Stimulated activated CD4-positive, alpha-beta T cell treated with anti-CD3 and anti-CD28 coated beads, Interleukin-2, amount 100 ng/mL, for 4 hours (primary cell): ENCODE results near the gene CASP10.
"Not testable (repeated sequence)": the region's sequence is repeated elsewhere in the genome, so short reads cannot be mapped to it uniquely, and the experiment has no call there.

Experiments used
- DNase-seq: peaks from one replicate; pipeline ENCODE4 v3.0.0-alpha.2; 2020; ENCODE audit warnings: low read depth

Gene CASP10, protein sequence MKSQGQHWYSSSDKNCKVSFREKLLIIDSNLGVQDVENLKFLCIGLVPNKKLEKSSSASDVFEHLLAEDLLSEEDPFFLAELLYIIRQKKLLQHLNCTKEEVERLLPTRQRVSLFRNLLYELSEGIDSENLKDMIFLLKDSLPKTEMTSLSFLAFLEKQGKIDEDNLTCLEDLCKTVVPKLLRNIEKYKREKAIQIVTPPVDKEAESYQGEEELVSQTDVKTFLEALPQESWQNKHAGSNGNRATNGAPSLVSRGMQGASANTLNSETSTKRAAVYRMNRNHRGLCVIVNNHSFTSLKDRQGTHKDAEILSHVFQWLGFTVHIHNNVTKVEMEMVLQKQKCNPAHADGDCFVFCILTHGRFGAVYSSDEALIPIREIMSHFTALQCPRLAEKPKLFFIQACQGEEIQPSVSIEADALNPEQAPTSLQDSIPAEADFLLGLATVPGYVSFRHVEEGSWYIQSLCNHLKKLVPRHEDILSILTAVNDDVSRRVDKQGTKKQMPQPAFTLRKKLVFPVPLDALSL

DNA sequence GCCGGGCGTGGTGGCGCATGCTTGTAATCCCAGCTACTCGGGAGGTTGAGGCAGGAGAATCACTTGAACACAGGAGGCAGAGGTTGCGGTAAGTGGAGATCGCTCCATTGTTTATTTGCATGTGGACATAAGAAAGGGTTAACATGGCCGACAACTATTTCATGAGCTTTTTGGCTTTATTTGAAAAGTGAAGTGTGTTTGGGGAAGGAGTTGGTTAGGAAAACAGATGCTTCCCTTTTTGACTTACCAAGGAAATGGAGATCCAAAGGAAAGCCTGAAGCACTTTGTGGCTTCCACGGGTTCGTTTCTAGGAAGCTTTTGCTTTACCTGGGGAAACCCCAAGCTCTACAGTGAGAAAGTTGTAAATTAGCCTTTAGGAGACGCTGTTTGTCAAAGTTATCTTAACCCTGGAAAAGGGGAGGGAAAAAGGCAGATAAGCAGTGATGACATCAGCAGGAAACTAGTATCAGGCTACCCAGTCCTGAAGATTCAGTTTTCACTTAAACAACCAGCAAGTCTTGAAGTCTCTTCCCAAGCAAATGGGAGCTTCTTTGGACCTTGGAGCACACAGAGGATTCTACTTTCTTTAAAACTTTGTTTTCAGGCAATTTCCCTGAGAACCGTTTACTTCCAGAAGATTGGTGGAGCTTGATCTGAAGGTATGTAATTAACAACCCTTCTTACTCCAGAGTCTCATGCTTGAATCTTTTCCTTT lies at the start of gene CASP10:
TSS of gene CASP10 (plus strand) at position 492 of the 715 bp plus-strand sequence. CDS start 2,637 bp downstream, outside the sequence.
- DNase-seq = peak; percentile 21

DNA sequence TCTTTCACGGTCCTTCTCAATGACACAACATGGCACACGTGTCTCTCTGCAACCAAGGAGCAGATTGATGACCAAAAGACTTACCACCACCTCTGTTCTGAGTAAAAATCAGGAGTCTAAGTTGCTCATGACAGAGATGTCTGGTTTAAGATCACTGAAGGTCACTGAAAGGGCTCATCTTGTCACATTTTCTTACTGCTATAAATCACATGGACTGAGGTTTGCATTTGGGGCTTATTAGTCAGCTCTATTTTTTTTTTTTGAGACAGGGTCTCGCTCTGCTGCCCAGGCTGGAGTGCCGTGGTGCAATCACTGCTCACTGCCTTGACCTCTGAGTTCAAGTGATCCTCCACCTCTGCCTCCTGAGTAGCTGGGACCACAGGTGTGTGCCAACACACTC lies 47.6 kb upstream of the CASP10 start:
- no peak for DNase-seq

DNA sequence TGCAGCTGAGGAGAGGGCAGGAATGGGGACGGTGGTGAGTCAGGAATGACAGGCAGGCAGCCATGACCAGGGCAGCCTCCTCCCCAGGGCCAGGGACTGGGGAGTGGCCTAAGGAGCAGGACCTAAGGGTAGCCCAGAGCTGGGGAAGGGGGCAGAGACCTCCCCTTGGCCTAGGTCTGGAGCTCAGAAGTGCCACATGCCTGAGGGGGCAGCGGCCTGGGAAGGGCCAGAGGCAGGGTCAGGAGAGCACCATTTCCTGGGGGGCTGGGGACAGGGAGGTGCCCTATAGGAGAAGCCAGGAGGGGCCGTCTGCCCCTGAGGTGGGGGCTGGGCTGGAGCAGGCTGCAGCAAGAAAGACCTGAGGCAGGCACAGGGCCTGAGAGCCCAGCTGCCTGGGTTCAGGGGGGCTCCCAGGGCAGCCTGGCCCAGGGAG lies 46.0 kb upstream of the CASP10 start:
- DNase-seq = no peak

DNA sequence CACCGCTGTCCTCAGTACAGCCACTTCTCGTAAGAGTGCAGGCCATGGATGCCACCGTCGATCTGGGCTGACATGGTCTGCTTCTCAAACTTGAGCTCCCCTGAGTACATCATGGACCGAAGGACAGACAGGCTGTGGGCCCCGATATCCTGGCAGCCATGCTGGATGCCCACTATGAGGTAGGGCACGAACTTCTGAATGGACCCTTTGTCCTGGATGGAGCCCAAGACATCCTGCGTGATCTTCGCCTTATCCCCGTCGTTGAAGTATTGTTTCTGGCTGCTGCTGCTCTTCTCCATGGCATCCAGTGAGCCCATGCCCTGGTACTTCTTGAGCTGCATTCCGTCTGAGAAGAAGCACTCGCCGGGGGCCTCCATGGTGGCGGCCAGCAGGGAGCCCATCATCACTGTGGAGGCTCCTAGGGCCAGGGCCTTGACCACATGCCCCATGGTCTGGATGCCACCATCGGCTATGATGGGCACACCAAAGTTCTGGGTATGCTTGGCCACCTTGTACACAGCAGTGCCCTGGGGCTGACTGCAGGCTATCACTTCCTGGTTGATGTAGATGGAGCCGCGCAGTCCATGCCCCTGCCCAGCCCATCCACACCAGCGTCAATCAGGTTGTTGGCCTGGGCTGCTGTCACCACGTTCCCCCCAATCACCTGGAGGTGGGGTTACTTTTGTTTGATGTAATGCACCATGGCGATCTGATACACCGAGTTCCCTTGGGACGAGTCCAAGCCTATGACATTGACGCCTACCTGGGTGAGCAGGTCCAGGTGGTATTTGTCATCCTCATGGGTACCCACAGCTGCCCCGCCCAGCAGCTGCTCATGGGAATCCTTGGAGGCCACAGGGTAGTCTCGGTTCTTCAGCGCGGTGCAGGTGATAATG lies 45.2 kb upstream of the CASP10 start:
- DNase-seq = no peak

DNA sequence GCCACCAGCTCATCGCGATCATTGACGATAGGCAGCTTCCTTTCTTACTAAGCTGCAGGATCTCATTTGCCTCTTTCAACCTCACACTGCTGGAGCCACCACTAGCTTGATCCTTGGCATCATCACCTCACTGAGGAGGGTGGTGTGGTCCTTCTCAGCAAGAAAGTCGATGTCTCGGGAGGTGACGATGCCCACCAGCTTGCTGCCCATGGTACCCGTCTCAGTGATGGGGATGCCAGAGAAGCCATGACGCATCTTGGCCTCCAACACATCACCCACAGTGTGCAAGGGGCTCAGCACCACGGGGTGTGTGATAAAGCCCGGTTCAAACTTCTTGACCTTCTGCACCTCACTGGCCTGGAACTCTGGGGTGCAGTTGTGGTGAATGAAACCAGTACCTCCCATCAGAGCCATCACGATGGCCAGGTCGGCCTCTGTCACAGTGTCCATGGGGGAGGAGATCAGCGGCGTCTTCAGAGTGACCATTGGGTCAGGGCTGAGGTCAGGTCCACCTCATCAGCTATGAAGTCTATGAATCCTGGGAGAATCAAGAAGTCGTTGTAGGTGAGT lies 44.5 kb upstream of the CASP10 start:
- DNase-seq = no peak

DNA sequence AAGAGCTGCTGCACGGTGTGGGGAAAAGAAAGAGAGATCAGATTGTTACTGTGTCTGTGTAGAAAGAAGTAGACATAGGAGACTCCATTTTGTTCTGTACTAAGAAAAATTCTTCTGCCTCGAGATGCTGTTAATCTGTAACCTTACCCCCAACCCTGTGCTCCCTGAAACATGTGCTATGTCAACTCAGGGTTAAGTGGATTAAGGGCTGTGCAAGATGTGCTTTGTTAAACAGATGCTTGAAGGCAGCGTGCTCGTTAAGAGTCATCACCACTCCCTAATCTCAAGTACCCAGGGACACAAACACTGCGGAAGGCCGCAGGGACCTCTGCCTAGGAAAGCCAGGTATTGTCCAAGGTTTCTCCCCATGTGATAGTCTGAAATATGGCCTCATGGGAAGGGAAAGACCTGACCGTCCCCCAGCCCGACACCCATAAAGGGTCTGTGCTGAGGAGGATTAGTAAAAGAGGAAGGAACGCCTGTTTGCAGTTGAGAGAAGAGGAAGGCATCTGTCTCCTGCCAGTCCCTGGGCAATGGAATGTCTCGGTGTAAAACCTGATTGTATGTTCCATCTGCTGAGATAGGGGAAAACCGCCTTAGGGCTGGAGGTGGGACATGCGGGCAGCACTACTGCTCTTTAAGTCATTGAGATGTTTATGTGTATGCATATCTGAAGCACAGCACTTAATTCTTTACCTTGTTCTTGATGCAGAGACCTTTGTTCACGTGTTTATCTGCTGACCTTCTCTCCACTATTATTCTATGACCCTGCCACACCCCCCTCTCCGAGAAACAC lies 43.8 kb upstream of the CASP10 start:
- DNase-seq = not testable (repeated sequence)

DNA sequence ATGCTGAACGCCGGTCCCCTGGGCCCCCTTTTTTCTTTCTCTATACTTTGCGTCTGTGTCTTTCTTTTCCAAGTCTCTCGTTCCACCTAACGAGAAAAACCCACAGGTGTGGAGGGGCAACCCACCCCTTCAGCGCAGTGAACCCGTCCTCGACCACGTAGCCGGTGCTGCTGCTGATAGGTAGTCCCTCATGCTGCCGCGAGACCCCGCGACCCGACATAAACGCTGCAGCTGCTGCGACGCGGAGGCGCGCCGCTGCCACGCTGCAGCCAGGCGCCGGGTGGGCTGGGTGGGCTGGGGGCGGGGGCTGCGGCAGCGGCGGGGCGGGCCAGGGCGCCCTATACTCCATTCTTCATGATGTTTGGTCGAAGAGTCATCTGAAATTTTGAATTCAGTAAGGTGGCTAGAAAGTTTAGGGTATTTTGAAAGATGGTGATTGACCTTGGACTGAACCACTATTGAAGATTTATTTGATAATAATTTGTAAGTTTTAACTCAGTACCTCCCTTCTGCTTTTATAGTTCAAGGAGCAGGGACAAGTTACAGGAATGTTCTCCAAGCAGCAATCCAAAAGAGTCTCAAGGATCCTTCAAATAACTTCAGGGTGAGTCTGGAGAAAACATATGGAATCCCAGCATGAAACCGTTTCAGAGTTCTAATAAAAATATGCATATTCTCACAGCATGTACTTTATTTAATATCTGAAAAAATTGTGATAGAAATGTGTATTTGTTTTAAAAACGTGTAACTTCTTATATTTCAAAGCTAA lies 42.9 kb upstream of the CASP10 start:
- DNase-seq = no peak

DNA sequence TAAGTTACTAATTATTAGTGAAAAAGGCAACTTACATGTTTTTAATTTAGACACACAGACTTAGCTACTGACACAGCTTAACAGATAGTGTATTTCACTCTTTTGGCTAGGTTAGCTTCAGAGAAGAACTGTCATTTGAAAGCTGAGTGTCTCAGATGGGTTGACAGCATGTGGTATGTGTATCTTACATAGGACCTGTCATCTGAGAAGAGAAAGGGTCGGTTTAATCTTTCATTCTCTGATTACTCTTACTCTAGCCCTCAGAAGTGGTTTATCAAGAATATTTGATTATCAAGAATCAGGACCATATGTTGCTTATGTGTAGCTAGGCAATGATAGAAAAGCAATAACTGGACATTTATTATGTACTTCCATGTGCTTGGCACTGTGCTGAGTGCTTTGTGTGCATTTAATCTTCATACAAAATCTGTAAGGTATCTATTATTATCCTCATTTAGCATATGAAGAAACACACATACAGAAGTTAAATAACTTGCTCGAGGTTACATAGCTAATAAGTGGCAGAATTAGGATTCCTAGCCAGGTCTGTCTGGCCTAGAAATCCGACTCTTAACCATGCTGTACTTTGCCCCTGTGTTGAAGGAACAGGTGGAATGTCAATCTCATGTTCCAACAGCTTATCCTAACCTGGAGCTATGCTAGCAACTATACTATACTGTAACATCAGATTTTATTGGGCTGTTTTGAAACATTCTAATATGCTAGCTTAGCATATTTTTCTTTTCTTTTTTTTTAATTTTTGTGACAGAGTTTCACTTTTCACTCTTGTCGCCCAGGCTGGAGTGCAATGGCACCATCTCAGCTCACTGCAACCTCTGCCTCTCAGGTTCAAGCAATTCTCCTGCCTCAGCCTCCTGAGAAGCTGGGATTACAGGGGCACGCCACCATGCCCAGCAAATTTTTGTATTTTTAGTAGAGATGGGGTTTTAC lies 38.6 kb upstream of the CASP10 start:
- DNase-seq = no peak

DNA sequence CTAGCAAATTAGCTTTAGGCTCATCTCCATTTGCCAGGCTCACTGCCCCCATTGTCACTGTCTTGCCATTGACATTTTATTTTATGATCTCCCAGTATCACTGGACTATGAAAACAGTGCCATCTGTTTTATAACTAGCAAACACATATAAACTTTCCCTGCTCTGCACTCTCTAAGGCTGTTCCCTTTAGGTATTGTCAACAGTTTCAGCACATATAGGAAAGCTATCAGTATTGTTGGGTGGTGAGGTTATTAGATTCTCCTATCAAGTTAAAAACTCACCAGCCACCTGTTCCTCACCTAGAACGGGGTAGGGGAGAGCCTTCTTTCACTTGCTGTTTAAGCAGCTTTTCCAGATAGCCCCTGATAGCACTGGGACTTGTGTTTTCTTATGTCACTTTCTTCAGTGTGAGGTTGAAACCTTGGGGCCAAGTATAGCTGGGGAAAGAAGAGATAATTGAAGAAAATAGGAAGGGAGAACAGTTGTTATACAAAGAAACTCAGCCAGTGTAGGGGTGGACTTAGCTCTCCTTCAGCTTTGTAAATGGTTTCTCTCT lies 34.4 kb upstream of the CASP10 start:
- no peak for DNase-seq

DNA sequence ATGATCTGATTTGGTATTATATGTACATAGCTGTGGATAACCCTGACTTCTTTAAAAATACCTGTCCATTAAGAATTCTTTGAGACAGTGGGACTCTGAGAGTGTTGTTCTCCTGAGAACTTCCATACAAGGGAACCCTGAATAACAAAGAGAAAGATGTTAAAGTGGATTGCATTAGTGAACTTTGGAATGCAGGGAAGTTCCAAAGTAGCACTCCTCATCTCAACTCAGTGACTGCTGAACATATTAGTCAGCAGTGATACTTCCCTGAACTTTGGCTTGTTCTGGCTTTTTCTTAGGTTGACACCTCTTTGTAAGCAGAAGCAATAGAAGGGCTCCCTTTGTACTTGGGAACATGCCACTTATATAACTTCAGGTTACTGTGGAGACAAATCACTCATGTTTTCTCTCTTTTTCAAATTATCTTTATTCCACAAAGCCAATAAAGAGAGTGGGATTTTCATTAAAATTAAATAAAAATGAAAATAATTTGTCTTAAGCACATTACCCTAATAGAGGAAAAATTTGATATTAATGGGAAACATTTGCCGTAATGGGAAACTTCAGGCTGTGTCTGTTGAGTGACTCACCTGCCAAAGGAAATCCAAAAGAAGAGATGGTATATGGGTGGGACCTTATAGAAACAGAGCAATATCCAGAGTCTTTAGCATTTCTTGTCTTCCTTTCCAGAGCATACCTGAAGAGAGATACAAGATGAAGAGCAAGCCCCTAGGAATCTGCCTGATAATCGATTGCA lies 33.7 kb upstream of the CASP10 start:
- DNase-seq = no peak

DNA sequence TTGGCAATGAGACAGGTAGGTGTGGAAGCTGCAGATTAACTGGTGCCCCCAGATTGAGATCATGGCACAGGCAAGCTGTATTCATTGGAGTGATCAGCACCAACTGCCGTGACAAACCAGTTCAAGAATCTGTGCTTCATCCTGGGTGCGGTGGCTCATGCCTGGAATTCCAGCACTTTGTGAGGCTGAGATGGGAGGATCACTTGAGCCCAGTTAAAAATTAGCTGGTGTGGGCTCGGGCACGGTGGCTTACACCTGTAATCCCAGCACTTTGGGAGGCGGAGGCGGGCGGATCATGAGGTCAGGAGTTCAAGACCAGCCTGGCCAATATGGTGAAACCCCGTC lies 33.1 kb upstream of the CASP10 start:
- DNase-seq = not testable (repeated sequence)

DNA sequence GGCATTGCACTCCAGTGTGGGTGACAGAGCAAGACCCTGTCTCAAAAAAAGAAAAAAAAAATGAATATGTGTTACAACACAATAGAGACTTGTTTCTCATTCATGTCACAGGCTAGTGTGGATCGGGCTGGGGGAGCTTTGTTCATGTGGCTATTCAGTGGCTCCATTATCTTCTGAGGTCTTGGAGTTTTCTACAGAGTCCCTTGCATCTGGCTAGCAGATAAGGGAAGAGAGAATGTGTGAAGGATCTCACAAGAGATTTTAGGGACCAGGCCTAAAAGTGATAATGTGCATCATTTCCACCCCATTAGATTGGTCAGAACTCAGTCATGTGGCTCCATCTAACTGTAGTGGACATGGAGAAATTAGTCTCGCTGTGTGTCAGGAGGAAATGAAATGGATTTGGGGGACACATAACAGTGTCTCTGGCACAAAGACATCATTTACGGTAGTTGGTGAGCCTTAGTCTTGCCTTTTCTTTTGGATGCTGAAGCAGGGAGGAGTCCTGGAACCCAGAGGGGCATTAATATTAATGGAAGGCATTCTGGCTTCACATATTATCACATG lies 32.4 kb upstream of the CASP10 start:
- DNase-seq = no peak

DNA sequence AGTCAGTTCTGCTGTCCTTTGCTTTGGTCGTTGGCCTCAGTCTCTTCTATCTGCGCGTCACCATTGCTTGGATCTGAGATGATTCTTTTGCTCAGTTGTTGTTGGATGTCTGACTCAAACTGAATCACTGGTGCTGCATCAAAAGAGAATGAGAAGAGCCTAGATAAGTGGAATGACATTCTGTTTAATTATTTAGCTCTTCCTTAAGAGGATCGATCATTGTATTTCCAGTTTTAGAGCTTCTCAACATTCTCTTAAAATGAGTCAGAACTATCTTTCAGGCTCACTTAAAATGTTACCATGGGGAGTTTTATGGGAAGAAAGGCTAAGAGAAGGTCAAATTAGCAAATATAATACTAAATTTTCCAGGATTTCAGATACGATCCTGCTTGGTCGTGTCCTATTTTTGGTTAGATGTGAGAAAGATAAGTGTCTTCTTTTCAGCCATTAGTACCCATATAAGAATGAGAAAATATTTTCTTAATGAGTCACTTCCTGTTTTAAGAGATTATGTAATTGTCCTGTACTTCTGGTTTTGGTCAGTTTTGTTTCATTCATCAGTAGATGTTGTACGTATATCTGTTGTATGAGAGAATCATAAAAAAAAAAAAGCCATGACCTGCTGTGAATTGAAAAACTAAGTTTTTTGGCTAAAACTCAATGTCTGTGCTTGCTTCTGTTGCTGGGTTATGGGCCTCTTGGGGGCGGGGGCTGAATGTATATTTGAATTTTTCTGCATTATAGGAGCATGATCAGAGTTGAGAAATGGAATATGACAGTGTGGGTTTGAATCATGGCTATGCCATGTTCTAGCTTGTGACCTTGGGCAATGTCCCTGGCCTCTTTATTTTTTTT lies 31.6 kb upstream of the CASP10 start:
- no peak for DNase-seq

DNA sequence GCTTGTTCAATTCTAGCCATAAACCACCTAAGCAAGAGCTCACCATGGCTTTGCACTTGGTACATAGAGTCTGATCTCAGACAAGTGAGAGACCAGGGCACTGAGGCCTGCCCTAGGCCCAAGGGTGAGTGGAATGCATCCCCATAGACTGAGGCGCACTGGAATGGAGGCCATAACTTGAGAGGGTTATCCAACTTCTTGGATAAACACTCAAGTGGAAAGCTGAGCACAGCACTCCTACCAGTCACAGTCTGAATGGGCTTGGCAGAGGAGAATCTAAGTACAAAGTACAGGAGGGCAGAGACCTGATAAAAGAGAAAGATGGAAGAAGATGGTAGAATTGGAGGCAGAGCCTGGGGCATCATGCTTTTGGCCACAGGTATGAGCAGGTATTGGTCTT lies 30.4 kb upstream of the CASP10 start:
- DNase-seq = no peak

DNA sequence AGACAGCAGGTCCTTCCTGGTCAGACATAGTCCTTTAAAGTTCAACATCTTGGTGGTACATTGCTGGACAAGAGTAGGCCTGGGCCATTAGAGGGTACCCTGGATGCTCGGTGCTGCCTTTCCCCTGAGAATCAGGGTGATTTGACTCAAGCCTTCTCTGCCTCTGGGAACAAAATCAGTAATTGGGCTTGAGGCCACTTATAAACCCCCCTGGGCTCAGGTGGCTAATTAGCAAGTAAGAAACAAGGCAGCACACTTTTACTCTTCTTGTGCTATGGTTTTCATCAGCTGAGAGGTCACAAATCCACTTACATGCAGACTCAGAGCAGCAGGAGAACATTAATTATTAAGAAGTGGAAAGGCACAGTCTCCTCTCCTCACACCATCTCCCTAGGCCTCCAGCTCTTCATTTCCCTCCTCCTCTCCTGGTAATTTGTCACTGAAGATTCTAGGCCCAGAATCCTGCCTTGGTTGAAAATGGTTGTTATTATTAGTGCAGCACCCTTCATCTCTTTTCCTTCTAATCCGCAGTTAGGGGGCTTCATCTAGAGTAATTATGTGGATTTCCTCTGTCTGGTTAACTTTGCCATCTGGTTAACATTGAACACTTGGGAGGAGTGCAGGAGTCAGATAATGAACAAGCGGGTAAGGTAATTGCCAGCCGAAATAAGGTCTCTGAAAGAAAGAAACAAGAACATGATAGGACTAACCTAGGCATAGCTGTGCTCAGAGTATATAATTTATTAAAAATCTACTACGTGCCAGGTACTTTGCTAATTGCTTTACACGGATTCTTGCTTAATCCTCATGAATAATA lies 29.7 kb upstream of the CASP10 start:
- no peak for DNase-seq
